Stimulated activated CD8-positive, alpha-beta memory T cell treated with anti-CD3 and anti-CD28 coated beads, Interleukin-7, amount 100 ng/mL, for 4 hours (primary cell): ENCODE data around the gene ST6GALNAC3.

Source experiments
- DNase-seq, 2 donors: peaks; one replicate each; pipeline ENCODE4 v3.0.0-alpha.2; 2020; ENCODE audit warnings: low read depth in 2 of 2

Gene ST6GALNAC3

DNA sequence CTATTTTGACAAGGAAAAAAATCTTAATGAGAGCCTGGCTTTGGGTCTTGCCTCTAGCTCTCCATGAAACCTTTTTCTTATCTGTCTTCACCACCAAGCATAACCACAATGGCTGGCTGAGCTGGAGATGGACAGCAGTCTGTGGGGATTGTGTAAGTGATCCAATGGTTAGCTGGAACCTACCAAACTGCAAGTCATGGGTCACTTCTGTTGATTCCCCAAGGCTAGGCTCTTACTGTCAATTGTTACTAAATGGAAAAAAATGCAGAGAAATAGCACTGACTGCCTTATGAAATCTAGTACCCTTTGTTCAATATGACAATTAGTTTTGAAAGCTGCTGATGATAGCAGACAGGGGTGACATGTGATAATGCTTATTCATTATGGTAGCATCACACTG lies 359.0 kb downstream of the ST6GALNAC3 start:
- no peak for DNase-seq

DNA sequence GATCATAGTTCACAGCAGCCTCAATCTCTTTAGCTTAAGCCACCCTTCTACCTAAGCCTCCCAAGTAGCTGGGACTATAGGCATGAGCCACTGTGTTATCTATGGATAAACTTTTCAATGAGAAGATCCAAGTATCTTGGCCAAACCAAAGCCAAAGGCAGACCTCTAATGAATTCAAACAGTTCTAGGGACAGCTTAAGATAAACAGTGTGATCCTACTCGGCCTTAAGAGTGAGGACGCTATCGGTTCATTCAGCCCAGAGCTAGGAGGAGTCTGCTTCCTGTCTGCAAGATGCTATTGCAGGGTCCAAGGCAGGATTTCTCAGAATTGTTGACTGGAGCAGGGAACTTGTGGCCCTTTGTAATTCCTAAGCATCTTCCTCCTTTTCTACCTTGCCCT lies 368.7 kb downstream of the ST6GALNAC3 start:
- DNase-seq = no peak

DNA sequence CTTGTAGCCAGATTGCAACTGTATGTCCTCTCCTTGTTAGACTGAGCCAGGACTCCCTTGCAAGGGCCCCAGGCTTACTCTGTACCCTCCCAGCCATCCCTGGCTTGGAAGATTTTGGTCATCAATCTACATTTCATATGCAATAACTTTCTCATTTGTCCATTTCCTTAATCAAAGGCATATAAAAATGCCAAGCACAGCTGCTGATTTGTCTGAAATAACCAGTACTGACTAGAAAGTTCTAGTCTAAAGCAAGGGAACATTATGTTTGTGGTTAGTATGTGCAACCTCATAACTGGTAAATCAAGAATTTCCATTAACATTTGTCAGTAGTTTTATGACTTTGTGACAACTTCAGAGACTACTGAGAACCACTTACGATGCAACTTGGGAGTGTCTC lies 370.2 kb downstream of the ST6GALNAC3 start:
- no peak for DNase-seq

GRCh38 chr1:76450229-76450628 lies 375.7 kb downstream of the ST6GALNAC3 start:
- DNase-seq = no peak

- DNase-seq = no peak
Measured at GRCh38 chr1:76463278-76463677, 388.7 kb downstream of the ST6GALNAC3 start.

GRCh38 chr1:76463849-76464248 lies 389.3 kb downstream of the ST6GALNAC3 start:
- DNase-seq = no peak

DNA sequence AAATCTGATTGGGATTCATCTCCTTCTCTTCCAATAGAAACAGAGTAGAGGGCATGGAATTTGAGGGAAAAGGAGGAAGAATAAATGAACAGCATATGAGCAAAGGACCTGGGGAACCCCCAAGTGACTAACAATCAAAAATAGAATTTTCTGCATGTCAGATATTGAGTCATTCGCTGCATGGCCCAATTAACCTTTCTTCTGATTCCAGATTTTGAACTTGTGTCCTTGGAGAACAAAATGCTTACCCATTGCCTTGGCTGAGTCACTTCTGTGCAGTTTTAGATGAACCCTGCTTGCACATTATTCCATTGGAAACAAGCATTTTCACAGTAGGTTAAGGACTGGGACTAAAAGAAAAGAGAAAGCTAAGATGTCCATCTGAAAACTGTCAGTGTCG lies 390.5 kb downstream of the ST6GALNAC3 start:
- no peak for DNase-seq

- no peak for DNase-seq
Measured at GRCh38 chr1:76470166-76470565, 395.6 kb downstream of the ST6GALNAC3 start.

DNA sequence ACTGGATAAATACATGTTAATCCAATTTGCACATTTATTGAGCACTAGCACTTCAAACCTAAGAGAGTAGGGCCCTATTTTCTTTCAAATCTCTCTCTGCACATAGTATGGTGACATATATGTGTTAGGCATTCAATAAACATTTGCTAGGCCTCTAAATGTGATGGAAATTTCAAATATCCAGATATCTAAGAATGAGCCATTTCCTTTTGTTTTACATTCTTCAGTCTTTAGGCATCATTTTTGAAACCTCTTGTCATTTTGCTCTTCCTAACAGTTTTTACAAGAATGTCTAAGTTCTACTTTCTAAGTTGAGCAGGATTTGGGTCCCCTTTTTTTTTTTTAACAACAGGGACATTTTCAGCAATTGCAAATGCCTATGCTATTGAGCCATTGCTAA lies 397.0 kb downstream of the ST6GALNAC3 start:
- no peak for DNase-seq

DNA sequence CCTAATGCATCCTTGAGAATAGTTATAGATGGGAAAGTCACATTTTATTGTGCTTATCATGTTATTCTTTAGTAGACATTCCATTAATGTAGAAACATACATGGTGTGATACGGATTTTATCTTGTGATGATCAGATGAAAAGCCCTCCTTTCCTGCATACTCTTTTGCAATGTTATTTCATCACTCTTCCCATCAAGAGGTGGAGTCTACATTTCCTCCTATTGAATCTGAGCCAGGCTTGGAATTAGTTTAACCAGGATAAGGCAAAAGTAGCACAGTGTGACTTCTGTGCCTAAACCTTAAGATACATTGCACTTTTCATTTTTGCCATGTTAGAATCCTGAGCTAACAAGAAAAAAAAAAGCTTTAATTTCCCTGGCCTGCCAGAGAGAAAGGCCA lies 399.0 kb downstream of the ST6GALNAC3 start:
- DNase-seq = no peak

DNA sequence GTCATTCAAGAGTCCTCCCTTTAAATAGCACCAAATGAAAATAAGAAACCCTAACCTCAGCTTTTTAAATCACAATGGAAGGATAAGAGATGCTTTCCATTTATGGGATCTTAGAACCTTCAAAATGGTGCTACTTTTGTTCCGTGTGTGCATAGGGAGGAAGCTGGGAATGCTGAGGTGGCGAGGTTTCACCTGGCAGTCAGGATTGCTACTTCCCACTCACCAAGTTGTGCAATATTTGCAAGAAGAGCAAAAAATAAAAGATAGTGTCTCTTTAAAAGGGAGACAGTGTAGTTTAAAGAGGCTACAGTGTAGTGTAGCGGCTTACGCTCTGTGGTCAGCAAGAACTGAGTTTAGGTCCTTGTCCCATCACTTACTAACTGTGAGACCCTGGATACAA lies 400.4 kb downstream of the ST6GALNAC3 start:
- no peak for DNase-seq

DNA sequence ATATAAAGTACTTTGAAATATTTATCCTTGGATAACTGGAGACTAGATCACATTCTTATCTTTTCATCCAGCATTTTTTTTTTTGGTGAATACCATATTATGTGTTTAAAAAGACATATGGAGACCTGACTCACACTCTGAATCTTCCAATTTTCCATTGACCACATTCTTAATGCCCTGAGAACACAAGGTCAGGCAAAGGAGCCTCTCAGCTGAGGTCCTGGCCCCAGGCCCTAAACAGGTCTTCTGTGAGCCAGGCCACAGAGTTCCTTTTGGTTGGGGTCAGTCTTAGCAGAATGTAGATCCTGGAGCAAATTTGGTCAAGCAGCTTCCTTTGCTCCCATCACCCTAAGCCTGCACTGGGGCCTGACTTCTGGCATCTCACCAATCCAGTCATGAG lies 402.6 kb downstream of the ST6GALNAC3 start:
- no peak for DNase-seq

DNA sequence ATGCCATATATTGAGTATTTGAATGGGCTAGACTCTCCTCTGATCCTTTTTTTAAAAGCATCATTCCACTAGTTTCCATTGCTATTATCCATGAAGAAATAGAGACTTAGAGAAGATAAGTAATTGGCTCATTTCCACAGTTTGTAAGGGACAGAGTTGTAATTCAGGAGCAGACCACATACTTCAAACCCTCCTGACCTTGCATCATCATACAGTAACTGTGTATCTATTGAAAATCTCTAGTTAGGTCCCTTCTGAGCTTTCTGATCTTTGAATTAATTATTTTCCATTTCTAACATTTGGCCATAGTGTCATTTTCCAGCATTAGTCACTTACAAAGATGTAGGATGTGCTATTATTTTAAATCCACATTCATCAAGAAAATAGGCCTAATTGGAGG lies 406.3 kb downstream of the ST6GALNAC3 start:
- DNase-seq = no peak

DNA sequence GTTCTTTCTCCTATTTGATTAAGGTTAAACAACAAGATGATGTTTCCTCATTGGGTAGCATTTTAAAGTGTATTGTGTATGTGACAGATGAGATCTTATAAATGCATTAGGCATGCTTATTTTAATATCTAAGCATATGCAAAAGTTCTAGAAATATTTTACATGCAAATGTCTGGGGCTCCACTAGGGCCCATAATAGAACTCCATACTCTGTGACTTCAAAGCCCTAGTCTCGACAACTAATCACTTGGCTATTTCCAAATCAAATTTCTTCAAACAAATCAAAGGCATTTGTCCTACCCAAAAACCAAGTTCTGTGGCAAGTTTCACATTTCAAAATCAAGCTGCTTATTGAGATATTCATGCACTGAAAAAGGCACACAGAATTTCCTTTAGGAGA lies 407.1 kb downstream of the ST6GALNAC3 start:
- no peak for DNase-seq

DNA sequence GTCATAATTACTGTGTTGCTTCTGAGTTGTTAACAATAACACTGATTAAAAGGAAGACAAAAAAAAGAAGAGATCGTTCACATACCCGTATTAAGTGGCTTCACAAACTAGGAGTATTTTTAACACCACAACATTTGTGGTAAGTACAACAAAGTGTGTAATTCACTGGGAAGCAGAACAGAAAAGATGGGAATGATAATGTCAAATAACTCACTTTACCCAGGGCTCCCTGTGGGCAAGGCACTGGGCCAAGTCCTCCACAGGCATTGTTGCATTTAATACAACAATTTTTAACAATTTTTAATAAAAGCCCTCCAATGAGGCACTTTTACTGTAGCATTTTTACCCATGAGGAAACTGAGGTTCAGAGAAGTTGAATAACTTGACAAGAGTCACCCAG lies 407.7 kb downstream of the ST6GALNAC3 start:
- no peak for DNase-seq

DNA sequence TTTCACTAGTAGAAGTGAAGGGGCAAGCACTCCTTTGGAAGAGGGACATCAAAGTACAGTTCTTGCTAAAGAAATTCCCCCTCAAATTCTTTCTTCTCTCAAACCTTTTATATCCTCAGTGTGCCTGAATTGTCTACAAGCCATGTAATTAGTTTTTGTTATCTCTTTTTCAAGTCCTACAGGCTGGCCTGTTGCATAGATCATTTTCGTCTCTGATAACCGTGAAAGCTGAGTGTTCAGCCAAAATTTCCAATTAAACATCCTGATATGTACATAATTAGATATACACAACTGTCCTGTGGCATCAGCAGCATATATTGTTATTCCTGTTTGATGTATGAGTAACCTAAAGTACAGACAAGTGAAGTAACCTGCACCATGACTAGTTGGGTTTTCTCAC lies 417.2 kb downstream of the ST6GALNAC3 start:
- no peak for DNase-seq

- DNase-seq = no peak
Measured at GRCh38 chr1:76492752-76493430, 418.3 kb downstream of the ST6GALNAC3 start.

- no peak for DNase-seq
Measured at GRCh38 chr1:76494807-76495206, 420.3 kb downstream of the ST6GALNAC3 start.

- DNase-seq = no peak
Measured at GRCh38 chr1:76496871-76497270, 422.3 kb downstream of the ST6GALNAC3 start.

GRCh38 chr1:76500116-76500515 lies 425.6 kb downstream of the ST6GALNAC3 start:
- DNase-seq = no peak

GRCh38 chr1:76501136-76501535 lies 426.6 kb downstream of the ST6GALNAC3 start:
- no peak for DNase-seq

- no peak for DNase-seq
Measured at GRCh38 chr1:76501586-76502219, 427.2 kb downstream of the ST6GALNAC3 start.

GRCh38 chr1:76503100-76503499 lies 428.6 kb downstream of the ST6GALNAC3 start:
- no peak for DNase-seq

GRCh38 chr1:76503736-76504135 lies 429.2 kb downstream of the ST6GALNAC3 start:
- no peak for DNase-seq
